Measurements from ENCODE around the gene KIRREL3. TPM values are rescaled to one million over a fixed set of nuclear protein-coding genes. Genes with fewer than 3 reads are reported as not detected.

Gene KIRREL3
- total and polyA plus RNA-seq, 9 of the 15 experiments (the other 6 are each of a cell fraction or from before 2014, with no cell fraction given) = 0.04 to 0.10 TPM; not detected in 7

GRCh38 chr11:126838779-126839178, 161.8 kb downstream of the KIRREL3 start:
- POLR2A ChIA-PET = no interaction called here
- Histone ChIP-seq H3K9me1 (ENCODE audit: control insufficient read depth, insufficient read depth, low read length) (no peaks in the 10 kb centered on the region), H3K4me3 (no peak overlapping the region), H3K4me2 (ENCODE audit: insufficient read depth, low read length) (no peak overlapping the region), H3K27ac (ENCODE audit: extremely low read depth, low read depth, low read length) (no peak overlapping the region), H2AFZ (ENCODE audit: low read depth, low read length) (no peak overlapping the region), H3K9ac (ENCODE audit: insufficient read depth in 1 of 2, low read depth in 2 of 2, low read length in 2 of 2) (no peak overlapping the region), H3K79me2 (ENCODE audit: control insufficient read depth, insufficient read depth, low read length) (no peaks in the 10 kb centered on the region), H3K27me3 (ENCODE audit: control insufficient read depth in 2 of 2, insufficient read depth in 2 of 2, low read length in 2 of 2) (no peaks in the 10 kb centered on the region; a peak in 1 of 5 replicates), H3K36me3 (ENCODE audit: control insufficient read depth, insufficient read depth, low read length) (no peaks in the 10 kb centered on the region), H3K4me1 (replicated peaks in 1 of 2; ENCODE audit: control insufficient read depth in 2 of 2, insufficient read depth in 2 of 2, low read length in 2 of 2) (no peaks in the 10 kb centered on the region; a peak in 1 of 5 replicates), H4K20me1 (replicated peaks; ENCODE audit: control insufficient read depth, insufficient read depth, low read length) (no peaks in the 10 kb centered on the region), H3K9me3 (replicated peaks; ENCODE audit: control insufficient read depth, insufficient read depth, low read depth, low read length) (no peaks in the 10 kb centered on the region)
- ATAC-seq = no peak
- no TSS peak for BruUV-seq (replicated peaks)
- no peak for FAIRE-seq
- in situ Hi-C loops (cut with MboI) (no loop called here), intact Hi-C loops (cut with micrococcal nuclease) (no loop called here)
- CTCF ChIA-PET (ENCODE audit: low intra/inter-chr PET ratio) = no interaction called here
- 0% methylated on average over 5 of the region's 5 CpGs for WGBS (ENCODE audit: insufficient coverage, low coverage, missing lambda C conversion rate)
- no peak for DNase-seq (ENCODE audit: extremely low read depth in 1 of 4, low spot score in 3 of 4)
- no peak for TF ChIP-seq ZNF354B (CRISPR knock-in tag; IDR thresholded peaks at IDR 0.05)
- no peak for TF ChIP-seq ZC3H11A (IDR thresholded peaks at IDR 0.05; ENCODE audit: low read depth, low read length)
- TF ChIP-seq PURB (CRISPR knock-in tag; IDR thresholded peaks at IDR 0.05; ENCODE audit: low read depth) = no peak
- TF ChIP-seq HMG20B (CRISPR knock-in tag; IDR thresholded peaks at IDR 0.05) = no peak
- no peak for TF ChIP-seq TCF3 (CRISPR knock-in tag; IDR thresholded peaks at IDR 0.05)
- TF ChIP-seq BDP1 (IDR thresholded peaks at IDR 0.05; ENCODE audit: insufficient read depth, insufficient read length) = no peak
- no peak for TF ChIP-seq CCAR2 (IDR thresholded peaks at IDR 0.05; ENCODE audit: low read depth, low read length)
- no peak for TF ChIP-seq REST (IDR thresholded peaks at IDR 0.05; ENCODE audit: borderline replicate concordance)
- TF ChIP-seq REST (CRISPR knock-in tag; IDR thresholded peaks at IDR 0.05; ENCODE audit: low read depth) = no peak
- no peak for TF ChIP-seq NR2C2 (CRISPR knock-in tag; IDR thresholded peaks at IDR 0.05)
- TF ChIP-seq NR2C2 (tag; IDR thresholded peaks at IDR 0.05) = no peak
- TF ChIP-seq ARID4B (CRISPR knock-in tag; IDR thresholded peaks at IDR 0.05) = no peak

Data from K562 (cell line).